Measurements from ENCODE around the gene LSM5. TPM values are rescaled to one million over a fixed set of nuclear protein-coding genes. Genes with fewer than 3 reads are reported as not detected.
A peak's percentile ranks its signal among the peaks of the same experiment; 100 is the strongest.

The LSM5 gene
- 10 to 100 TPM in 11 of 12 donors, not detected in 1; 43.6 to 94.5 (median 66.6) TPM for polyA plus RNA-seq (ENCODE audit: insufficient read length in 12 of 12)
- long read RNA-seq, donor 1, transcript LSM5-208 (5 exons, 2,258 nt), result major isoform, 49 of 63 reads
- long read RNA-seq, donor 1, partial matches to known transcripts, result 0 of 63 reads
- long read RNA-seq, donor 1, other reads (novel, unspliced or antisense), result 6 of 63 reads
- long read RNA-seq, donor 2, transcript LSM5-208 (5 exons, 2,258 nt), result major isoform, 72 of 78 reads
- long read RNA-seq, donor 2, partial matches to known transcripts, result 0 of 78 reads
- long read RNA-seq, donor 2, other reads (novel, unspliced or antisense), result 0 of 78 reads
- long read RNA-seq, donor 3, transcript LSM5-208 (5 exons, 2,258 nt), result major isoform, 25 of 27 reads
- long read RNA-seq, donor 3, partial matches to known transcripts, result 0 of 27 reads
- long read RNA-seq, donor 3, other reads (novel, unspliced or antisense), result 0 of 27 reads
- long read RNA-seq, donor 4, transcript LSM5-208 (5 exons, 2,258 nt), result major isoform, 22 of 24 reads
- long read RNA-seq, donor 4, partial matches to known transcripts, result 0 of 24 reads
- long read RNA-seq, donor 4, other reads (novel, unspliced or antisense), result 0 of 24 reads
- long read RNA-seq, donor 5, transcript LSM5-208 (5 exons, 2,258 nt), result major isoform, 75 of 82 reads
- long read RNA-seq, donor 5, partial matches to known transcripts, result 5 of 82 reads
- long read RNA-seq, donor 5, other reads (novel, unspliced or antisense), result 0 of 82 reads
- long read RNA-seq, donor 6, transcript LSM5-208 (5 exons, 2,258 nt), result major isoform, 26 of 35 reads
- long read RNA-seq, donor 6, partial matches to known transcripts, result 6 of 35 reads
- long read RNA-seq, donor 6, other reads (novel, unspliced or antisense), result 0 of 35 reads
- long read RNA-seq, donor 7, transcript LSM5-208 (5 exons, 2,258 nt), result major isoform, 23 of 26 reads
- long read RNA-seq, donor 7, partial matches to known transcripts, result 0 of 26 reads
- long read RNA-seq, donor 7, other reads (novel, unspliced or antisense), result 0 of 26 reads
- long read RNA-seq, donor 8, transcript LSM5-208 (5 exons, 2,258 nt), result major isoform, 51 of 59 reads
- long read RNA-seq, donor 8, partial matches to known transcripts, result 5 of 59 reads
- long read RNA-seq, donor 8, other reads (novel, unspliced or antisense), result 0 of 59 reads
- long read RNA-seq, donor 9, transcript LSM5-208 (5 exons, 2,258 nt), result major isoform, 39 of 47 reads
- long read RNA-seq, donor 9, partial matches to known transcripts, result 5 of 47 reads
- long read RNA-seq, donor 9, other reads (novel, unspliced or antisense), result 0 of 47 reads
- long read RNA-seq, donor 10, transcript LSM5-208 (5 exons, 2,258 nt), result major isoform, 40 of 41 reads
- long read RNA-seq, donor 10, partial matches to known transcripts, result 0 of 41 reads
- long read RNA-seq, donor 10, other reads (novel, unspliced or antisense), result 0 of 41 reads
- long read RNA-seq, donor 11, transcript LSM5-208 (5 exons, 2,258 nt), result major isoform, 67 of 76 reads
- long read RNA-seq, donor 11, partial matches to known transcripts, result 0 of 76 reads
- long read RNA-seq, donor 11, other reads (novel, unspliced or antisense), result 5 of 76 reads

DNA sequence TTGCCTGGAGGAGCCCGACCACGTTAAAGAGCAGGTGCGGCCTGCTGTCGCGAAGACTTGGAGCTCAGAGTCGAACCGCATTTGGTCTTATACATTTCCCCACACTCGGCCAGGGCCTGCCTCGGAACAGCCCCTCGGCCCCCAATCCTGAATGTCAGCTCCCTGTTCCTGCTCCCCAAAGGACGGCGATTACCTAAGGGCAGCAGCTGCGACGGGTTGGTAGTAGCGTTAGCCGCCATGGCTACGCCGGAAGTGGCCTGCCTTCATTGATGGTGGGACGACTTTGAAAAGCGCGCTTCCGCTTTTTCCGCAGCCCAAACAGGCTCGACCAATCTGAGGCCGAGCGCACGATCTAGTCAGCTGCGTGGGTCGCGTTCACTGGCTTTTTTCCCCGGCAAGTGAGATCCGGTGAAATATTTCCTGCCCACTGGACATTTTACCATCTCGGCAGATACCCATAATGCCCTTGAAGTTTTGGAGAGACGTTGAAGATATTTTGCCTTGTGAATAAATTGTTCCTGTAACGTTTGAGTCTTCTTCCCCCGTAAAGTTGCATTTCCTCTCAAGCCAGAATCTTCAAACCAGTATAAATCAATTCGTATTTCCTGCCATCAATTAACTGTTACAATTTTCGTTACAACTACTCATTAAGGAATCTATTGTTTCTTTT, at the start of gene LSM5:
Gene LSM5 (minus strand): TSS at position 254 of the 670 bp plus-strand sequence. CDS start 15 bp downstream, at position 239.
- peak; percentile 94 for DNase-seq

GRCh38 chr7:32539366-32539765, 49.2 kb upstream of the LSM5 start:
- no peak for DNase-seq

DNA sequence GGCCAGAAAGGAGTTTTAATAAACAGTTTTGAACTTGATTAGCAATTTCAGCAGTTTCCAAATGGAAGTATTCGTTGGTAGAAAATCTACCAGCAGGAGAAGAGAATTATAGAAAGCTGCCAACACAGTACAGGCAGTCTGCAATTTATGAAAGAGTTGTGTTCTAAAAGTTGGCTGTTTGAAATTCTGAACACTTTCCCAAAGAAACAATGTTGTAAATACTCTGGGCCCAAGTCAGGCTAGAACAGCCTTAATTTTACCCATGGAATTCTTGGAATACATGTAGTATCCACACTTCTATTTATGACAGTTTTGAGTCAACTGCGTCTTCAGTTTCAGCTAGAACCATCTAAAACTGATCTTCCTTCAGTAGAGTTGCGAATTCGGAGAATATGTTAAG, 47.6 kb upstream of the LSM5 start:
- no peak for DNase-seq

DNA sequence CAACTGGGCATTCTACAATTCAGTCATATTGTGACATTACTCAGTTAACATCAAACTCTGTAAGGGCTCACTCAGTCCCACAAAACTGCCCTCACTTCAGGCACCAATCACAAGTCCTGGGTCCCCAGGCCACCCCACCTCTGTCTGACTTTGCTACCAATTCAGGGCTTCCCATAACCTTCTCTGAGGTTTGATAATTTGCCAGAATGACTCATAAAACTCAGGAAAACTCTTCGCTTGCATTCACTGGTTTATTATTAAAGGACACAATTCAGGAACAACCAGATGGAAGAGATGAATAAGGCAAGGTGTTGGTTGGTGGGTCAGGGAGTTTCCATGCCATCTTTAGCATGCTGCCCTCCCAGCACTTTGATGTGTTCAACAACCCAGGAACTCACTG, 46.4 kb upstream of the LSM5 start:
- no peak for DNase-seq

DNA sequence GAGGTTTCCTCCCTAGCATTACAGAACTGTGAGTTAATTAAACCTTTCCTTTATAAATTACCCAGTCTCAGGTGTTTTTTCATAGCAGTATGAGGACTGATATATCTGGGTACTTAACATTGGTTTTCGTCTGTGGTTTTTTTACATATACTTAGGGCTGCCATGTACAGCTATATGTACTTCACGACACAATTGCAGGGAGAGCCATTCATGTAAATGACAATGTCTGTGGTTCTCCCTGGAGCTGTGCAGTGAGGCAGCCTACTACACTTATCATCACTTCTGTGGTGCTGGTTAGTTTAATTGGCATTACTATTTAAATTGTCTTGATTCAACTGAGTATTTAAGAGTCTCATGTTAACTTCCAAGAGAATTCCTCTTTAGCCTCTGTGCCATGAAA, 45.8 kb upstream of the LSM5 start:
- DNase-seq, result no peak

DNA sequence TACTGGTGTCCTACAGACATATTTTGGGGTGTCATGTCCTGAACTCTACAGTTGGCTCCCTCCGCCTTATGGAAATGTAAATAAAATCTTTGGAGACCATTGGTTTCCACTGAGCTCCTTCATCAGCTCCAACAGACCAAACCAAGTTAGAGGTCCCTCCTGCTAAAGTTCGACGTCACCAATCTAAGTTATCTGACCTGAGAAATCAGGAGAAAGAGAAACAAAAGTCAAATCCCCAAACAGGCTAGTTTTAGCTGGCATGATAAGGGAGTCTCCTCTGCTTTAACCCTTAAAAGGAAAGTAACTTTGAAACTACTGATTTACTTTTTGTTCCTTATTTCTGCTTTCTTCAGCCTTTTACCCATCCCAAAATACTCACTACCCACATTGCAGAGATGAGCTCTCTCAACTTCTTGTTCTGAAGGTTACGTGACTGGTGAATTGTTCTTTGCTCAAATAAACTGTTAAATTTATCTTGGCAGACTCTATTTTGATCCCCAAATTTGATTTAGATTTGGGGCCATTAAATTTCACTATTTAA, 45.1 kb upstream of the LSM5 start:
- DNase-seq, result no peak

DNA sequence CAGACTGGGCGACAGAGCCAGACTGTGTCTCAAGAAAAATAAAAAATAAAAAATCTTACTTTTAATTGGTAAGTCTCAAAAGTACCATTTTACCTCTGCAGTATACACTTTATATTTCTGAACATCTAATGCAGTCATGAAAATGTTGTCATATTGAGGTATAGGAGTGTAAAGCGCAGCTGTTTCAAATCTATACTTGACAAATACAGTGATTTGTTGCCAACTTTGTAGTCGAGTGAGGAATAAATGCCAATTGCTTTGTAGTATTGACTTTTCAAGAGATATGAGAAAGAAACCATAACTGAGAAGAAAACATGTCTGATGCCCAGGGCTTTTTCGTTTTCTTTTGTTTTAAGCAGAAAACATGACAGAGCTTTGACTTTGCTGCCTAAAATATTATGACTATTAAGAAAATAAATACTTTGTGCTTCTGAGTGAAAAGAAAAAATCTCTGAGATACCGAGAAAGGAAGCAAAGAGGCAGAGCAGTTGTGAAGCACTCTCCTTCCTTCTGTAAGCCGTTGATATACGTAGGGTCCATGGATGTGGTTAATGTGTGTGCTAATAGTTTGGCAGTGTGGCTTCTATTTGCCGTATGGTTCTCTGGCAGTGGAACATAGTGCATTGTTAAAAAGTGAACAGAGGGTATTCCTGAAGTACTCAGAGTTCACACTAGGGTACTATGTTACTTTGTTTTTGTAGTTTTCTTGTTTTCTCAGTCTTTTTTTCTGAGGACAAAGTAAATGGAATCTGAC, 43.3 kb upstream of the LSM5 start:
- DNase-seq, result no peak

DNA sequence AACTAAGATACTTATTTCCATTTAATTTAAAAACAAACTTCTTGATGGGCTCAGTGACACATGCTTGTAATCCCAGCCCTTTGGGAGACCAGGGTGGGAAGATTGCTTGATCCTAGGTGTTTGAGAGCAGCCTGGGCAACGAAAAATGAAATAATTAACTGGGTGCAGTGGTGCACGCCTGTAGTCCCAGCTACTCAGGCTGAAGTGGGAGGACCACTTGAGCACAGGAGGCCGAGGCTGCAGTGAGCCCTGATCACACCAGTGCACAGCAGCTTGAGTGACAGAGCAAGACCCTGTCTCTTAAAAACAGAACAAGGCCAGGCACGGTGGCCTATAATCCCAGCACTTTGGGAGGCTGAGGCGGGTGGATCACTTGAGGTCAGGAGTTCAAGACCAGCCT, 42.5 kb upstream of the LSM5 start:
- DNase-seq, result no peak

DNA sequence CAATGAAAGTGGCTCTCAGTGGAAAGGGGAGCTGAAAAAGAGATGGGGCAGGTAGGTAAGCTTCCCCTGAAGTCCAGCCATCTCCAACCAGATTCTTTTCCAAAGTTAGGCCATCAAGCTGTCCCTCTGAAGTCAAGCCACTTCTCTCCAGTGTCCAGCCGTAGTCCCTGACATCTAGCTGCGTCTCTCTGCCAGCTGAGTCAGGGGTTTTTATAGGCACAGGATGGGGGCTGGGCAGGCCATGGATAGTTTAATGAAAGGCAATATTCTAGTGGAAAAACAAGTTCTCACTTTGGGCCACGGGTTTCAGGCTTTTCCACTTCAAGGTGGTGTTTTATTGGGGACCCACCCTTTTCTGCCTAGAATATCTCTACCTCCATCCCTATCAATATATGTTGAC, 41.9 kb upstream of the LSM5 start:
- DNase-seq, result no peak

GRCh38 chr7:32531402-32531801, 41.2 kb upstream of the LSM5 start:
- DNase-seq, result no peak

GRCh38 chr7:32525839-32526238, 35.7 kb upstream of the LSM5 start:
- DNase-seq, result no peak

GRCh38 chr7:32524631-32525030, 34.5 kb upstream of the LSM5 start:
- DNase-seq, result no peak

DNA sequence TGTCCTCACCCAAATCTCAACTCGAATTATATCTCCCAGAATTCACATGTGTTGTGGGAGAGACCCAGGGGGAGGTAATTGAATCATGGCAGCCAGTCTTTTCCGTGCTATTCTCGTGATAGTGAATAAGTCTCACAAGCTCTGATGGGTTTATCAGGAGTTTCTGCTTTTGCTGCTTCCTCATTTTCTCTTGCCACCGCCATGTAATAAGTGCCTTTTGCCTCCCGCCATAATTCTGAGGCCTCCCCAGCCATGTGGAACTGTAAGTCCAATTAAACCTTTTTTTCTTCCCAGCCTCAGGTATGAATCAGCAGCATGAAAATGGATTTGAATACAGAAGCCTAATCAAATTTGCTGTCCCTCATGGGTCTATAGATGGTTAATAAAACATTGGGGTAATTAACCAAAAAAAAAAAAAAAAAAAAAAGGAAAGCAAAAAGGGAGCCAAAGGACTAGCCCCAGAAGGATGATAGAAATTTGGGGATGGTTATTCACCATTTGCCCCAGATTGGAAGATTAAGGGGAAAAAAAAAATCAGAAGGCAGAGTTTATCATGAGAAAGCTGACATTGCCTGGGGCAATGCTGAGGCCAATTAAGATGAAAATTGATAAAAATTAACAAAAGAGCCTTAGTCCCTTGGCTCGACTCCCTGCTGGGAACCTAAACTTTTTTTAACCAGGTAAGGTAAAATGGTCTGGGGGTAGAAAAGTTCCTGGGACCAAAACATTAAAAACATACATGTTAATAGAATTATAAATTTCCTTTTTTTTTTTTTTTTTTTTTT, 32.8 kb upstream of the LSM5 start:
- no peak for DNase-seq

- no peak for DNase-seq
Measured at GRCh38 chr7:32519763-32520162, 29.6 kb upstream of the LSM5 start.

- no peak for DNase-seq
Measured at GRCh38 chr7:32518534-32519140, 28.5 kb upstream of the LSM5 start.

- DNase-seq, result no peak
Measured at GRCh38 chr7:32516551-32517100, 26.4 kb upstream of the LSM5 start.

DNA sequence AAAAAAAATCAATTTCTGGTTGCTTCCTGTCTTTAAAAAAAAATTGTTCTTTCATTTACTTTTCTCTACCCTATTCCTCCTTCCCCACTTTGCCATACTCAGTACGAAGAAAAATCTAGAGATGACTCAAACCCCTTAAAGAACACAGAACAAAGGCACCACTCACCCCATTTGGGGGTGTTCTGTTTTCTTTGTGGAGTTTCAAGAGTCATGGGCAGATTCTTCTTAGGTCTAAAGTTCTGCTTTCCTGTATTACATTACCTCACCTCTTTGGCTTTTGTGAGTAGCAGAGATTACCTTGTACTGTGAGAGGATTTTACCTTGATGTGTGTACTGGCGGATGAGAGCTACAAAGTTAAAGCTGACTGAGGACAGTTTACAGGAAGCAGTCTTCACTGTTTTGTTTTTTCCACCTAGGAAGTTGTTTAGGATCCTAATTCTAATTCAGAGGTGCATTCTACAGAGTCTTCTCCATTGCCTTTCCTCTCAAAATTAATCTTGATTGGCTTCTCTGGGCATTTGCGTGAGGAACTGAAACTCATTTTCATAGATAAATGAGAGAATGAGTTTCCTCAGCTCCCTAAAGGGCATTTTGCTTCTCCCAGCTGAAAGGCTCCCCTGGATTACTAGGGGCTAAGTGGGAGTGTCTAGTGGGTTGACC, 25.8 kb upstream of the LSM5 start:
- DNase-seq, result no peak

DNA sequence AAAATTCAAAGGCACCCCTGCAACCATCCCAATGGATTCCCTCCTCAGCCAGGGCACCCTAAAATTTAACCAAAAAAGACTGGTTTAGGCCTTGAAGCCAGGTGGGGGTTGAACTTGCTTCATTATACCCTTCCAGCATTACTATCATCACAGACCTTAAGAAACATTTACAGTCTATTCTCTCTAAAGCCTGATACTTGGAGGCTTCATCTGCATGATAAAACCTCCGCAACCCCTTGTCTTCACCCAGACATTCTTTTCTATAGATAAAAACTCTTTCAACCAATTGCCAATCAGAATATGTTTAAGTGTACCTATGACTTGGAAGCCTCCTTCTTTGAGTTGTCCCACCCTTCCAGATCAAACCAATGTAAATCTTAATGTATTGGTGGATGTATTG, 23.0 kb upstream of the LSM5 start:
- no peak for DNase-seq

All from muscle of arm (tissue), 14 donors.